ES-I3 (cell line): ENCODE results near the gene VSIG10L.

Source experiments
- H3K36me3 ChIP-seq: 2 replicates; pipeline ENCODE4 v1.6.1; 2013; ENCODE audit warnings: mild to moderate bottlenecking, low read length, control low read depth, moderate library complexity; ENCODE audit not compliant: insufficient read depth
- H3K4me1 ChIP-seq: 2 replicates; pipeline ENCODE4 v1.6.1; 2013; ENCODE audit warnings: mild to moderate bottlenecking, control low read depth, low read length; ENCODE audit not compliant: insufficient read depth
- H3K9ac ChIP-seq: 2 replicates; pipeline ENCODE4 v1.6.1; 2013; ENCODE audit warnings: low read depth, mild to moderate bottlenecking, low read length, moderate library complexity
- H3K9me3 ChIP-seq: 2 replicates; pipeline ENCODE4 v1.6.1; 2013; ENCODE audit warnings: mild to moderate bottlenecking, low read length, moderate library complexity; ENCODE audit not compliant: control insufficient read depth, insufficient read depth

VSIG10L gene

GRCh38 chr19:51341976-51342580, at the start of gene VSIG10L:
Gene VSIG10L, minus strand, starts transcription at chr19:51342139. Its CDS starts 15 bp downstream, at chr19:51342124.
- Histone ChIP-seq H3K9ac (no peak within 1 kb of the TSS), H3K9me3 (no peaks in the 10 kb centered on the region), H3K36me3 (no peaks in the 10 kb centered on the region), H3K4me1 (peaks cover 17% of the 10 kb centered on the region)

GRCh38 chr19:51391073-51391611, 49.2 kb upstream of the VSIG10L start:
- peak overlapping the region; percentile 72; the same call in 1 of the 2 replicates for H3K9ac ChIP-seq
- H3K9me3 ChIP-seq = no peaks in the 10 kb centered on the region
- H3K4me1 ChIP-seq = peaks cover 7% of the 10 kb centered on the region; the same call in 1 of the 2 replicates
- no peaks in the 10 kb centered on the region for H3K36me3 ChIP-seq

- peaks cover 7% of the 10 kb centered on the region; the same call in 1 of the 2 replicates for H3K4me1 ChIP-seq
- no peak overlapping the region for H3K9ac ChIP-seq
- H3K9me3 ChIP-seq = no peaks in the 10 kb centered on the region
- no peaks in the 10 kb centered on the region for H3K36me3 ChIP-seq
Observed at GRCh38 chr19:51389143-51389542, 47.2 kb upstream of the VSIG10L start.

- Histone ChIP-seq H3K9me3 (no peaks in the 10 kb centered on the region), H3K36me3 (no peaks in the 10 kb centered on the region), H3K9ac (no peak within 1 kb of the TSS), H3K4me1 (peaks cover 7% of the 10 kb centered on the region; the same call in 1 of the 2 replicates)
Observed at GRCh38 chr19:51387924-51388389, 46.0 kb upstream of the VSIG10L start, which contains the start of gene LIM2. Gene LIM2, minus strand, starts transcription at chr19:51387974. Its CDS starts 531 bp downstream, at chr19:51387443.

- Histone ChIP-seq H3K9ac (no peak overlapping the region), H3K36me3 (no peaks in the 10 kb centered on the region), H3K9me3 (no peaks in the 10 kb centered on the region), H3K4me1 (peaks cover 4% of the 10 kb centered on the region; the same call in 1 of the 2 replicates)
Observed at GRCh38 chr19:51386882-51387520, 45.1 kb upstream of the VSIG10L start.

GRCh38 chr19:51382004-51382403, 40.1 kb upstream of the VSIG10L start:
- no peaks in the 10 kb centered on the region for H3K9me3 ChIP-seq
- H3K36me3 ChIP-seq = no peaks in the 10 kb centered on the region
- H3K9ac ChIP-seq = no peak overlapping the region
- H3K4me1 ChIP-seq = no peaks in the 10 kb centered on the region; the same call in 1 of the 2 replicates

- Histone ChIP-seq H3K36me3 (no peaks in the 10 kb centered on the region), H3K9me3 (no peaks in the 10 kb centered on the region), H3K4me1 (no peaks in the 10 kb centered on the region), H3K9ac (peak overlapping the region; percentile 8; the same call in 1 of the 2 replicates)
Observed at GRCh38 chr19:51380379-51380778, 38.4 kb upstream of the VSIG10L start.

- no peaks in the 10 kb centered on the region for H3K36me3 ChIP-seq
- H3K4me1 ChIP-seq = no peaks in the 10 kb centered on the region
- no peak overlapping the region for H3K9ac ChIP-seq
- no peaks in the 10 kb centered on the region for H3K9me3 ChIP-seq
Observed at GRCh38 chr19:51377422-51377821, 35.5 kb upstream of the VSIG10L start.

GRCh38 chr19:51375504-51376221, 33.7 kb upstream of the VSIG10L start:
- Histone ChIP-seq H3K36me3 (no peaks in the 10 kb centered on the region), H3K4me1 (no peaks in the 10 kb centered on the region), H3K9ac (no peak overlapping the region), H3K9me3 (no peaks in the 10 kb centered on the region)

- Histone ChIP-seq H3K4me1 (peaks cover 7% of the 10 kb centered on the region; the same call in 1 of the 2 replicates), H3K36me3 (no peaks in the 10 kb centered on the region), H3K9me3 (no peaks in the 10 kb centered on the region), H3K9ac (no peak within 1 kb of the TSS)
Observed at GRCh38 chr19:51372649-51373504, 30.9 kb upstream of the VSIG10L start, which contains the start of gene NKG7. Gene NKG7, minus strand, starts transcription at chr19:51372654. Its CDS starts 119 bp downstream, at chr19:51372535.

GRCh38 chr19:51372021-51372648, 30.2 kb upstream of the VSIG10L start:
- Histone ChIP-seq H3K4me1 (peaks cover 7% of the 10 kb centered on the region; the same call in 1 of the 2 replicates), H3K36me3 (no peaks in the 10 kb centered on the region), H3K9ac (no peak overlapping the region), H3K9me3 (no peaks in the 10 kb centered on the region)

GRCh38 chr19:51371186-51371690, 29.3 kb upstream of the VSIG10L start:
- Histone ChIP-seq H3K9me3 (no peaks in the 10 kb centered on the region), H3K36me3 (no peaks in the 10 kb centered on the region), H3K4me1 (peaks cover 7% of the 10 kb centered on the region; the same call in 1 of the 2 replicates), H3K9ac (no peak overlapping the region)

- Histone ChIP-seq H3K9me3 (no peaks in the 10 kb centered on the region), H3K36me3 (no peaks in the 10 kb centered on the region), H3K9ac (no peak overlapping the region), H3K4me1 (peaks cover 7% of the 10 kb centered on the region; the same call in 1 of the 2 replicates)
Observed at GRCh38 chr19:51370230-51370629, 28.3 kb upstream of the VSIG10L start.
